ENCODE results near the gene PDXK.
A peak's percentile ranks its signal among the peaks of the same experiment; 100 is the strongest.

PDXK gene

DNA sequence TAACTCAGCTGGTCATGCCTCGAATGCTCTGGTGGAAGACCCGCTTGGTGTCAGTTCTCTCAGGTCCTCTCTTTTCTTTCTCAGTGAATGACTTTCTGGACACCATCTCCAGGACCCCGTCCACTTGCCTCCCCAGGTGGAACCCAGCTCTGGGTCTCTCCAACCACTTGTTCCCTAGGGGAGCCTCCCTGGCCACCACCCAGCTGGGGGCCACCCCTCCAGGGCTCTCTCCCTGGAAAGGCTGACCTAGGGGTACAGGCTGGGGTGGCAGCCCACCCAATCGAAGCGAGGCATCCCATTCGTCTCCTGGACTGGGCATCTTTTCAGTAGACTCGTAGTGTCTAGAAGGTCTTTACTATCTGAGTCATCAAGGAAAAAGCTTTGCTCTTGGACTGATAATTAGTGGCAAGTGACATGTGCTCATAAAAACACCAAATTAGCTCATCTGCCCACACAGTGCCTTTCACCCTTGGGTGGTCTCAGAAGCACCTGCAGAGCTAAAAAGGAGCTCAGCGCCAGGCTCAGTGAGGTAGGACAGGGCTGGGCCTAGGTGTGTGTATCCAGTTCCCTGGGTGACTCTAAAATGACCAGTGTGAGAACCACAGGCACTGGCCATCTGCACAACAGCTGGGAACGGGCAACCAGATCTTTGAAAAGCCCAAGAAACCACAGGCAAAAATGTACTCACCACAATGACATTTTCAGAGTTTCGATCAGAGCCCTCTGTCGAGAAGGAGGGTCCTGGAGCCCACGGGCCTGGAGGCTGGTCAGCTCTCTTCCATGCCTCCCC, 2.4 kb upstream of the PDXK start:
- H2AFZ ChIP-seq (ENCODE audit: low read depth, low read length, severe bottlenecking), result no peak overlapping the region
- H3K4me2 ChIP-seq (ENCODE audit: low read depth, low read length, poor library complexity, severe bottlenecking), result no peak overlapping the region
- no peaks in the 10 kb centered on the region for H3K9me2 ChIP-seq (replicated peaks; ENCODE audit: insufficient read depth, low read length)
- no peak overlapping the region for H3K27ac ChIP-seq (ENCODE audit: low read depth, low read length)
- no peak overlapping the region for H3K9ac ChIP-seq (ENCODE audit: low read length)
- no peaks in the 10 kb centered on the region for H4K20me1 ChIP-seq (ENCODE audit: low read depth, low read length)
- no peak for TF ChIP-seq EZH2phosphoT487 (conservative IDR thresholded peaks at IDR 0.05; ENCODE audit: low read length)
- TF ChIP-seq, protein P1, sequence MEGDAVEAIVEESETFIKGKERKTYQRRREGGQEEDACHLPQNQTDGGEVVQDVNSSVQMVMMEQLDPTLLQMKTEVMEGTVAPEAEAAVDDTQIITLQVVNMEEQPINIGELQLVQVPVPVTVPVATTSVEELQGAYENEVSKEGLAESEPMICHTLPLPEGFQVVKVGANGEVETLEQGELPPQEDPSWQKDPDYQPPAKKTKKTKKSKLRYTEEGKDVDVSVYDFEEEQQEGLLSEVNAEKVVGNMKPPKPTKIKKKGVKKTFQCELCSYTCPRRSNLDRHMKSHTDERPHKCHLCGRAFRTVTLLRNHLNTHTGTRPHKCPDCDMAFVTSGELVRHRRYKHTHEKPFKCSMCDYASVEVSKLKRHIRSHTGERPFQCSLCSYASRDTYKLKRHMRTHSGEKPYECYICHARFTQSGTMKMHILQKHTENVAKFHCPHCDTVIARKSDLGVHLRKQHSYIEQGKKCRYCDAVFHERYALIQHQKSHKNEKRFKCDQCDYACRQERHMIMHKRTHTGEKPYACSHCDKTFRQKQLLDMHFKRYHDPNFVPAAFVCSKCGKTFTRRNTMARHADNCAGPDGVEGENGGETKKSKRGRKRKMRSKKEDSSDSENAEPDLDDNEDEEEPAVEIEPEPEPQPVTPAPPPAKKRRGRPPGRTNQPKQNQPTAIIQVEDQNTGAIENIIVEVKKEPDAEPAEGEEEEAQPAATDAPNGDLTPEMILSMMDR (IDR thresholded peaks at IDR 0.05; ENCODE audit: insufficient read depth, low read length, poor library complexity, severe bottlenecking), result no peak
- no peaks in the 10 kb centered on the region for H3K79me2 ChIP-seq (ENCODE audit: insufficient read depth, low read length)
- H3K9me3 ChIP-seq (ENCODE audit: insufficient read depth, low read length), result no peaks in the 10 kb centered on the region
- no peak overlapping the region for H3K4me3 ChIP-seq (ENCODE audit: insufficient read depth, low read length, poor library complexity, severe bottlenecking)
- H3F3A ChIP-seq (ENCODE audit: insufficient read depth), result peaks cover 10% of the 10 kb centered on the region; the same call in 1 of the 2 replicates
- H3K27me3 ChIP-seq (ENCODE audit: low read length), result no peaks in the 10 kb centered on the region
- H3K36me3 ChIP-seq (ENCODE audit: low read length), result no peaks in the 10 kb centered on the region

DNA sequence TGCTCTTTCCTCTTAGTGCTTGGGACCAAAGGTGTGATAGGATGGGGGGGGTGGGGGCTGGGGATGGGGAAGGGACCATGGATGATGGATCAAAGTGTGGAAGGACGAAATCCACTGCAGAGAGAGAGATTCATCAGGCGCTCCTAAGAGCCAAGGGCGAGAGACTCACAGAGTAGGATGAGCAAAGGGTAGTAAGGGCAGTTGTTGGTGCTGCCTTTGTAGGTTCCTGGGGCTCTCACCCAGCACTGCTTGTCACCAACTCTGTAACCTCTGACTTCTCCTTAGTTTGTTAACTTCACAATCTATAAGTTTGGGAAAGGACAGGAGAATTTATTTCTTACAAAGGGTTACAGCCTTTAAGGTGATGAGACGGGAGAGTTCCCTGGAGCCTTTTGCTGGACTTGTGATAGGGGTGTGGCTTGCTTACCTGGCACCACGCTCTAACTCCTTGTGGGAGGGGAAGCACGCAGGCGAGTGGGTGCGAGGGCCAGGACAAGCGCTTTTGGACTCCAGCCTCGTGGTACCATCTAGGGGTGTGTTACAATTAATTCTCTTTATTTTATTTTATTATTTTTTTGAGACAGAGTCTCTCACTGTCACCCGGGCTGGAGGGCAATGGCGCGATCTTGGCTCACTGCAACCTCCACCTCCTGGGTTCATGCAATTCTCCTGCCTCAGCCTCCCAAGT, 1.6 kb upstream of the PDXK start:
- no peaks in the 10 kb centered on the region for H3K79me2 ChIP-seq (ENCODE audit: insufficient read depth, low read length)
- H3F3A ChIP-seq (ENCODE audit: insufficient read depth), result peaks cover 10% of the 10 kb centered on the region; the same call in 1 of the 2 replicates
- H3K9me2 ChIP-seq (replicated peaks; ENCODE audit: insufficient read depth, low read length), result no peaks in the 10 kb centered on the region
- H2AFZ ChIP-seq (ENCODE audit: low read depth, low read length, severe bottlenecking), result no peak overlapping the region
- no peak overlapping the region for H3K4me2 ChIP-seq (ENCODE audit: low read depth, low read length, poor library complexity, severe bottlenecking)
- H3K27ac ChIP-seq (ENCODE audit: low read depth, low read length), result no peak overlapping the region
- TF ChIP-seq, protein P1 (IDR thresholded peaks at IDR 0.05; ENCODE audit: insufficient read depth, low read length, poor library complexity, severe bottlenecking), result no peak
- no peak for TF ChIP-seq EZH2phosphoT487 (conservative IDR thresholded peaks at IDR 0.05; ENCODE audit: low read length)
- no peaks in the 10 kb centered on the region for H3K27me3 ChIP-seq (ENCODE audit: low read length)
- no peaks in the 10 kb centered on the region for H3K9me3 ChIP-seq (ENCODE audit: insufficient read depth, low read length)
- H4K20me1 ChIP-seq (ENCODE audit: low read depth, low read length), result no peaks in the 10 kb centered on the region
- H3K4me3 ChIP-seq (ENCODE audit: insufficient read depth, low read length, poor library complexity, severe bottlenecking), result no peak overlapping the region
- no peak overlapping the region for H3K9ac ChIP-seq (ENCODE audit: low read length)
- H3K36me3 ChIP-seq (ENCODE audit: low read length), result no peaks in the 10 kb centered on the region

DNA sequence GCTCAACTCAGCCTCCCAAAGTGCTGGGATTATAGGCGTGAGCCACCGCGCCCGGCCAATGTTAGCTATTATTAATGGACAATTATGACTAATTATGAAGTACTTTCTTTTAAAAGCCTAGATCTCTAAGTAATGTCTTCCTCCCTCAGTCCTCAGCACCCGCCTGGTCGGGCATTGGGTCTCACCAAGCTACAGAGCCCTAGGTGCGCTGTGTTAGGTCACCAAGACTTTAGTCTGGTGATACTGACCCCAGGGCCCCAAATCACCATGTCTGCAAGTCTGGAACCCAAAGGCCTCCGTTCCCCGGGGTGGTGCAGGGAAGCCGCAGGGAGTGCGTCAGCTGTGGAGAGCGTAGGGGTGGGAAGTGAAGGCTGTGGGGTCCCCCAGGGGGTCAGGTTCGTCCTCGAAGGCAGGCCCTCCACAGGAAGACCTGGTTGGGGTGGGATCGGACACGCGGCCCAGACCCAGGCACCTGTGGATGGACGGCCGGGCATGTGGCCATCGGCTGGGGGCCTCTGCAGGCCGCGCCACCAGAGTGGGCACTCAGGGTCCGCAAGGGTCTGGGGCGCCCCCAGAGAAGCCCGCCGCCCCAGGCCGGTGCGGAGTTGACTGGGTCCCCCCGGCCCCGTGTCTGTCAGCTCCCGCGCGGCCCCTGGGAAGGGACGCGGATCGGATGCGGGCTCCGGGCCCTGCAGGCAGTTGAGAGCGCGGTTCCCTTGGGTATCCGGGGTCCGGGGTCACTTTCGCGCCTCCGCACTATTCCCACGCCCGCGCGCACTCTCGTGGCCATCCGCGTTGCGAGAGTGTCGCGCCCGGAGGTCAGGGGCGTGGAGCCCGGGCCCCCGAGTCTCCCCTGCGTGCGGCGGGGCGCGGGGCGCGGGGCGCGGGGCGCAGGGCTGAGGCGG, 710 bp upstream of the PDXK start:
- H3K27ac ChIP-seq (ENCODE audit: low read depth, low read length), result no peak overlapping the region
- H3K36me3 ChIP-seq (ENCODE audit: low read length), result no peaks in the 10 kb centered on the region
- peaks cover 10% of the 10 kb centered on the region; the same call in 1 of the 2 replicates for H3F3A ChIP-seq (ENCODE audit: insufficient read depth)
- no peaks in the 10 kb centered on the region for H4K20me1 ChIP-seq (ENCODE audit: low read depth, low read length)
- peak overlapping the region; percentile 69 for H3K4me2 ChIP-seq (ENCODE audit: low read depth, low read length, poor library complexity, severe bottlenecking)
- H3K27me3 ChIP-seq (ENCODE audit: low read length), result no peaks in the 10 kb centered on the region
- H3K79me2 ChIP-seq (ENCODE audit: insufficient read depth, low read length), result no peaks in the 10 kb centered on the region
- H3K9ac ChIP-seq (ENCODE audit: low read length), result peak overlapping the region; percentile 76
- H3K9me2 ChIP-seq (replicated peaks; ENCODE audit: insufficient read depth, low read length), result no peaks in the 10 kb centered on the region
- no peak overlapping the region for H2AFZ ChIP-seq (ENCODE audit: low read depth, low read length, severe bottlenecking)
- no peaks in the 10 kb centered on the region for H3K9me3 ChIP-seq (ENCODE audit: insufficient read depth, low read length)
- peak overlapping the region; percentile 54 for H3K4me3 ChIP-seq (ENCODE audit: insufficient read depth, low read length, poor library complexity, severe bottlenecking)
- TF ChIP-seq, protein P1 (IDR thresholded peaks at IDR 0.05; ENCODE audit: insufficient read depth, low read length, poor library complexity, severe bottlenecking), result no peak
- TF ChIP-seq EZH2phosphoT487 (conservative IDR thresholded peaks at IDR 0.05; ENCODE audit: low read length), result no peak
